ENCODE results near the gene SGIP1. TPM values are rescaled to one million over a fixed set of nuclear protein-coding genes. Genes with fewer than 3 reads are reported as not detected.

The SGIP1 gene
- total and polyA plus RNA-seq, 2 donors (not counting 3 experiments of a cell fraction or from before 2014, with no cell fraction given): 30.9 to 68.9 TPM

- H2AFZ ChIP-seq (ENCODE audit: low read depth, low read length): no peak overlapping the region
- H3K27ac ChIP-seq (ENCODE audit: insufficient read depth, low read depth, low read length): no peak overlapping the region
- dilution Hi-C loops (cut with MboI; ENCODE audit: extremely low pct_ligation_motif_present, low sequenced_read_pairs) (no loop called here), intact Hi-C loops (cut with micrococcal nuclease) (no loop called here)
- no TSS peak for BruUV-seq (replicated peaks)
- no peaks in the 10 kb centered on the region for H3K27me3 ChIP-seq (ENCODE audit: control insufficient read depth in 2 of 2, insufficient read depth in 2 of 2, low read length in 2 of 2)
- FAIRE-seq (no peak), DNase-seq (ENCODE audit: low read depth, low spot score) (no peak)
- H3K9me1 ChIP-seq (replicated peaks; ENCODE audit: control insufficient read depth, extremely low read depth, insufficient read depth, low read length): no peaks in the 10 kb centered on the region
- no peaks in the 10 kb centered on the region for H3K9me3 ChIP-seq (replicated peaks; ENCODE audit: control insufficient read depth, insufficient read depth, low read length)
- TF ChIP-seq, protein P1, sequence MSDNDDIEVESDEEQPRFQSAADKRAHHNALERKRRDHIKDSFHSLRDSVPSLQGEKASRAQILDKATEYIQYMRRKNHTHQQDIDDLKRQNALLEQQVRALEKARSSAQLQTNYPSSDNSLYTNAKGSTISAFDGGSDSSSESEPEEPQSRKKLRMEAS (IDR thresholded peaks at IDR 0.05; ENCODE audit: insufficient read depth, insufficient read length): no peak
- TF ChIP-seq JUN (IDR thresholded peaks at IDR 0.05; ENCODE audit: borderline replicate concordance, insufficient read depth, insufficient read length, low read depth): no peak
- TF ChIP-seq, protein P2, sequence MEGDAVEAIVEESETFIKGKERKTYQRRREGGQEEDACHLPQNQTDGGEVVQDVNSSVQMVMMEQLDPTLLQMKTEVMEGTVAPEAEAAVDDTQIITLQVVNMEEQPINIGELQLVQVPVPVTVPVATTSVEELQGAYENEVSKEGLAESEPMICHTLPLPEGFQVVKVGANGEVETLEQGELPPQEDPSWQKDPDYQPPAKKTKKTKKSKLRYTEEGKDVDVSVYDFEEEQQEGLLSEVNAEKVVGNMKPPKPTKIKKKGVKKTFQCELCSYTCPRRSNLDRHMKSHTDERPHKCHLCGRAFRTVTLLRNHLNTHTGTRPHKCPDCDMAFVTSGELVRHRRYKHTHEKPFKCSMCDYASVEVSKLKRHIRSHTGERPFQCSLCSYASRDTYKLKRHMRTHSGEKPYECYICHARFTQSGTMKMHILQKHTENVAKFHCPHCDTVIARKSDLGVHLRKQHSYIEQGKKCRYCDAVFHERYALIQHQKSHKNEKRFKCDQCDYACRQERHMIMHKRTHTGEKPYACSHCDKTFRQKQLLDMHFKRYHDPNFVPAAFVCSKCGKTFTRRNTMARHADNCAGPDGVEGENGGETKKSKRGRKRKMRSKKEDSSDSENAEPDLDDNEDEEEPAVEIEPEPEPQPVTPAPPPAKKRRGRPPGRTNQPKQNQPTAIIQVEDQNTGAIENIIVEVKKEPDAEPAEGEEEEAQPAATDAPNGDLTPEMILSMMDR (IDR thresholded peaks at IDR 0.05; ENCODE audit: extremely low read depth in 1 of 2, insufficient read depth in 1 of 2, low read depth in 1 of 2, low read length in 2 of 2): no peak
- no peak for TF ChIP-seq EZH2 (IDR thresholded peaks at IDR 0.05; ENCODE audit: borderline replicate concordance, low read depth, low read length, severe bottlenecking)
- no peak for TF ChIP-seq GATA2 (IDR thresholded peaks at IDR 0.05; ENCODE audit: insufficient read depth, insufficient read length, low read depth, low read length)
- H4K20me1 ChIP-seq (replicated peaks; ENCODE audit: control insufficient read depth, extremely low read depth, insufficient read depth, low read length): no peaks in the 10 kb centered on the region
- no peak overlapping the region for H3K4me3 ChIP-seq (replicated peaks in 1 of 3; ENCODE audit: insufficient read depth in 1 of 3, low read depth in 1 of 3, low read length in 3 of 3)
- H3K79me2 ChIP-seq (ENCODE audit: control insufficient read depth, insufficient read depth, low read length): no peaks in the 10 kb centered on the region
- ChIA-PET CTCF (interaction anchor here (5.7 kb wide), 1 partner anchor 218 kb away, joined by 80 read pairs; no protein-coding TSS in a partner anchor), POLR2A (no interaction called here)
- peaks cover 21% of the 10 kb centered on the region for H3K4me1 ChIP-seq (ENCODE audit: control insufficient read depth, extremely low read depth, insufficient read depth, low read length)
- no peaks in the 10 kb centered on the region for H3K36me3 ChIP-seq (ENCODE audit: control insufficient read depth in 2 of 2, extremely low read depth in 1 of 2, insufficient read depth in 2 of 2, low read length in 2 of 2)
- no peak overlapping the region for H3K9ac ChIP-seq (replicated peaks; ENCODE audit: extremely low read depth, insufficient read depth, low read length)
- H3K4me2 ChIP-seq (ENCODE audit: insufficient read depth, low read length): no peak overlapping the region
Observed at GRCh38 chr1:66723985-66724384, 190.0 kb downstream of the SGIP1 start.
